ENCODE results near the gene RAVER2. TPM values are rescaled to one million over a fixed set of nuclear protein-coding genes. Genes with fewer than 3 reads are reported as not detected.

RAVER2 gene
- total and polyA plus RNA-seq, 4 donors = 2.9 to 30.2 (median 6.8) TPM

DNA sequence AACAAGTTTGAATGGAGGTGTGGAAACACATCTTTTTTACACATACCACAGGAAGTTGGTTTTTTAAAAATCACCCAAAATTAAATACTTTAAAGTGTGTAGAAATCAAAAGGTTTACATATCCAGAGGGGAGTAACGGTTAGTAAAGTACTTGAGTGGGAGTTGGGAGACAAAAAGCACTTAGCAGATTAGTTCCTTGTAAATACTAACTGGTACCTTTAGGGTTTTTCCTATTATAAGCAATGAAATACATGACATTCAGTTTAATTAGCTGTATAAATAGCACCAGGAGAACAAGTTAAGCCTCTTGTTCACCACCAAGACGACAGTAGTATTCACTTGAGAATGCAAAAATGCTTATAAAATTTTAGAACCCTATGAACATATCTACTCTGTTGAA, 23.7 kb upstream of the RAVER2 start:
- Histone ChIP-seq H3K27ac (ENCODE audit: low read depth in 1 of 2, low read length in 1 of 2) (no peak overlapping the region), H3K9ac (ENCODE audit: insufficient read depth in 1 of 2, low read length in 2 of 2) (no peak overlapping the region), H3K27me3 (ENCODE audit: control insufficient read depth in 3 of 3, insufficient read depth in 3 of 3, low read length in 2 of 3) (no peaks in the 10 kb centered on the region), H3K4me3 (no peak overlapping the region), H3K9me3 (ENCODE audit: control insufficient read depth in 4 of 4, insufficient read depth in 3 of 4, low read length in 3 of 4) (no peaks in the 10 kb centered on the region), H3K36me3 (ENCODE audit: control insufficient read depth in 4 of 4, insufficient read depth in 4 of 4, low read length in 4 of 4) (no peaks in the 10 kb centered on the region), H3K4me1 (ENCODE audit: control insufficient read depth in 5 of 5, insufficient read depth in 5 of 5, low read length in 5 of 5) (no peaks in the 10 kb centered on the region)
- no peak for DNase-seq
- 64 to 79% methylated on average over 2 of the region's 2 CpGs for WGBS, 2 donors
- no peak for TF ChIP-seq CTCF (IDR thresholded peaks at IDR 0.05; ENCODE audit: control extremely low read depth, extremely low read depth)
- no peak for ATAC-seq (ENCODE audit: insufficient read depth, low FRiP score)

DNA sequence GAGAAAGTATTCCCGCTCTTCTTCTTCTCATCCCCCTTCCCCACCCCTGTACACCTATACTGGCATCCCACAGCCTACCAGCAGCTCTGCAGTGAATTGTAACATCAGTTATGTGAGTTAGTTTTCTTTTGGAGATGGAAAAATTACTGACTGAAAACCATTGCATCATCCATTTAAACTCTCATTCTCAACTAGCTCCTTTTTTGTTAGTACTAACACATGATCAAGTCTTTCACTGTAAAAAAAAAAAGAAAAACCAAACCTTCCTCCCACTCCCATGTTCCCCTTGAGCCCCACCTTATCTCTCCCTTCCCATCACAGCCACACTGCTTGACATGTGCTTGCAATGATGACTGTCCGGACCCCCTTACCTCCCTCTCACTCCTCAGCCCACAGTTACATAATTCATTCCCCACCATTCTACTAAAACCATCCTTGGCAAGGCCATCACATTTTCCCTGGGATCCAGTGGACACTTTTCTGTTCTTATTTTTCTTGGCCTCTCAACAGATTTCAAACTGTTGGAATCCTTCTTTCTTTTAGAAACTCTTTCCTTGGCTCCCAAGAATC, 23.2 kb upstream of the RAVER2 start:
- TF ChIP-seq CTCF (IDR thresholded peaks at IDR 0.05; ENCODE audit: control extremely low read depth, extremely low read depth) = no peak
- Histone ChIP-seq H3K4me3 (no peak overlapping the region), H3K9ac (ENCODE audit: insufficient read depth in 1 of 2, low read length in 2 of 2) (no peak overlapping the region), H3K36me3 (ENCODE audit: control insufficient read depth in 4 of 4, insufficient read depth in 4 of 4, low read length in 4 of 4) (no peaks in the 10 kb centered on the region), H3K27ac (ENCODE audit: low read depth in 1 of 2, low read length in 1 of 2) (no peak overlapping the region), H3K9me3 (ENCODE audit: control insufficient read depth in 4 of 4, insufficient read depth in 3 of 4, low read length in 3 of 4) (no peaks in the 10 kb centered on the region), H3K27me3 (ENCODE audit: control insufficient read depth in 3 of 3, insufficient read depth in 3 of 3, low read length in 2 of 3) (no peaks in the 10 kb centered on the region), H3K4me1 (ENCODE audit: control insufficient read depth in 5 of 5, insufficient read depth in 5 of 5, low read length in 5 of 5) (no peaks in the 10 kb centered on the region)
- DNase-seq = no peak
- 90 to 91% methylated on average over 2 of the region's 2 CpGs for WGBS, 2 donors
- ATAC-seq (ENCODE audit: insufficient read depth, low FRiP score) = no peak

- Histone ChIP-seq H3K4me1 (ENCODE audit: control insufficient read depth in 5 of 5, insufficient read depth in 5 of 5, low read length in 5 of 5) (peaks cover 0 to 2% (median 0%) of the 10 kb centered on the region in 5 donors), H3K27ac (ENCODE audit: low read depth in 1 of 2, low read length in 1 of 2) (no peak overlapping the region), H3K4me3 (no peak overlapping the region), H3K36me3 (ENCODE audit: control insufficient read depth in 4 of 4, insufficient read depth in 4 of 4, low read length in 4 of 4) (no peaks in the 10 kb centered on the region), H3K27me3 (ENCODE audit: control insufficient read depth in 3 of 3, insufficient read depth in 3 of 3, low read length in 2 of 3) (no peaks in the 10 kb centered on the region), H3K9ac (ENCODE audit: insufficient read depth in 1 of 2, low read length in 2 of 2) (no peak overlapping the region), H3K9me3 (ENCODE audit: control insufficient read depth in 4 of 4, insufficient read depth in 3 of 4, low read length in 3 of 4) (peaks cover 0 to 2% (median 0%) of the 10 kb centered on the region in 4 donors)
- DNase-seq = no peak
- 86 to 93% methylated on average over 1 of the region's 1 CpG for WGBS, 2 donors
- TF ChIP-seq CTCF (IDR thresholded peaks at IDR 0.05; ENCODE audit: control extremely low read depth, extremely low read depth) = no peak
- ATAC-seq (ENCODE audit: insufficient read depth, low FRiP score) = no peak
These were observed 17.0 kb upstream of the RAVER2 start for GRCh38 chr1:64727861-64728260.

All from lung (tissue), 12 donors.